IgD-negative memory B cell (primary cell): ENCODE data around the gene TMEM94. TPM values are rescaled to one million over a fixed set of nuclear protein-coding genes. Genes with fewer than 3 reads are reported as not detected.
"Not testable (repeated sequence)": the region's sequence is repeated elsewhere in the genome, so short reads cannot be mapped to it uniquely, and the experiment has no call there.

ENCODE experiments used
- H3K27ac Mint-ChIP-seq, 3 donors: one replicate each; pipeline ENCODE4 v1.8.0; 2020 to 2022; ENCODE audit warnings: mild to moderate bottlenecking in 3 of 3, mixed read lengths in 3 of 3, moderate library complexity in 1 of 3
- H3K27me3 Mint-ChIP-seq: one replicate; pipeline ENCODE4 v1.8.0; 2021; ENCODE audit warnings: mixed read lengths
- H3K36me3 Mint-ChIP-seq: one replicate; pipeline ENCODE4 v1.8.0; 2020; ENCODE audit warnings: mild to moderate bottlenecking, mixed read lengths
- H3K4me1 Mint-ChIP-seq, 3 donors: one replicate each; pipeline ENCODE4 v1.8.0; 2020 to 2022; ENCODE audit warnings: mixed read lengths in 3 of 3, mild to moderate bottlenecking in 1 of 3
- H3K4me3 Mint-ChIP-seq, 4 donors: one replicate each; pipeline ENCODE4 v1.8.0; 2020 to 2022; ENCODE audit warnings: mild to moderate bottlenecking in 4 of 4, mixed read lengths in 4 of 4, moderate library complexity in 3 of 4
- H3K9me3 Mint-ChIP-seq, 3 donors: one replicate each; pipeline ENCODE4 v1.8.0; 2020 to 2021; ENCODE audit warnings: mixed read lengths in 3 of 3, mild to moderate bottlenecking in 1 of 3
- polyA plus RNA-seq: library from polyadenylated mRNA; unstranded; fragments of 300-500 nt; fragmentation: Illumina TruSeq; gene quantifications from one replicate; pipeline ENCODE4 v1.2.3, GENCODE V29; 2021

TMEM94 gene
- polyA plus RNA-seq, 1 donor from 2014 or later = 19.5 TPM

DNA sequence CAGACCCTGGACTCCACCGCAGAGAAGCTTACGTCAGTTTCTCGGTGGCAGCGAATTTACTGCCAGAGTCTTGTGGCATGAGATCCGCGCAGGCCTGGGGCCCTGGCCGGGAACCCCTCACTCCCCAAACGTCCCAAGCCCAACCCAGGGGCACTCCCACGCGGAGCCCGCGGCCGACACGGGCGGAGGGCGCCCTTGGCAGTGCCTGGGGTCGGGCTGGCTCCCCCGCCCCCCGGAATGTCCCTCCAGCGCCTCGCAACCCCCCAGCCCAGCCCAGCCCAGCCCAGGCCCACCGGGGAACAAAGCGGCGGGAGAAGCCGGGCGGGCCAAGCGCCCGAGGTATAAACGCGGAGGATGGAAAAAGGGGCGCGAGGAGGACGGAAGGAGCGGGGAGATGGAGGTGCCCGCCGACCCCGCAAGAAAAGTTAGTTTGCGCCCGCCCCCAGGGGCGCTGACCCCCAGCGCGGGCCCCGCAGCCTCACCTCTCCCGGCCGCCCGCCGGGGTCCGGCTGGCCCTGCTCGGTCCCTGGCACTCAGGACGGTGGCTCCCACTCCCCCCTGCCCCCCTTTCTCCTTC is 58.6 kb downstream of the TMEM94 start:
- Mint-ChIP-seq H3K4me1 (peaks cover 14 to 17% (median 15%) of the 10 kb centered on the region in 3 donors), H3K27ac (peak overlapping the region in 1 of 3 donors; percentile 39), H3K9me3 (no peaks in the 10 kb centered on the region), H3K4me3 (peak overlapping the region; percentile 73 to 83 (median 75)), H3K36me3 (peaks cover 2% of the 10 kb centered on the region), H3K27me3 (peaks cover 3% of the 10 kb centered on the region)

DNA sequence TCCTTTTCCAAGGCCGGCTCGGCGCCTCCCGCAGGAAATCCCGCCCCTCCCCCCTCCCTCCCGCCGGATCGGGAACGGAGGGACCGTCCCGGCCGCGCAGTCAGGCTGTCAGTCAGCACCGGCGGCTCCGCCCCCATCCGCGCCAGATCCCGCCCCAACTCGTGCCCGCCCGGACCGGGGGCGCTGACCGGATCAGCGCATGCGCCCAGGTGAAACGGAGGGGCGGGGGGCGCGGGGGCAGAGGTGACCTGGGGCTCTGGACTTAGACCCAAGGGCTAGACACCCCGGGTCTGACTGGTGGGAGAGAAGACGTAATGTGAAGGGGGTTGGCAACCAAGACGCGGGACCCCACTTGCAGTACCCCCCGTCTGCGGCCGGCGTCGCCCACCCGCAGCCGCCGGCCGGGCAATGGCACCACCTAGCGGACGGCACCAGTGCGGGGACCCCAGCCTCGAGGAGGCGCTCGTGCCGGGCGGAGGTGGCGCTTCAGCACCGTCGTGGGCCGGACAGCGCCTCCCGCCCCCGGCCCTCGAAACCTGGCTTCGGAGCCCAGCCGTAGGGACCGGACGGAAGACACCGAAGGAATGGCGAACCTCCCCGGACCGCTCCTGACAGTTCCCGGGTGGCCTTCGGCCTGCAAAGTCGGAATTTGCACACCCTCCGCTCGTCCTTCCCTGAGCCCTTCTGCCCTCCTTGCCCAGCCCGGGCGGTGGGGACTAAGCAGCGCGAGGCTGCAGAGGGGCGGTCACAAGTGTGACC is 59.2 kb downstream of the TMEM94 start, which contains the start of gene CASKIN2:
Gene CASKIN2 (minus strand): TSS at position 42 of the 759 bp plus-strand sequence. CDS start 1,733 bp downstream, outside the sequence.
- peaks cover 2% of the 10 kb centered on the region for H3K36me3 Mint-ChIP-seq
- H3K9me3 Mint-ChIP-seq = no peaks in the 10 kb centered on the region
- peak within 1 kb of the TSS in 2 of 3 donors; percentile 23 to 64 for H3K27ac Mint-ChIP-seq

DNA sequence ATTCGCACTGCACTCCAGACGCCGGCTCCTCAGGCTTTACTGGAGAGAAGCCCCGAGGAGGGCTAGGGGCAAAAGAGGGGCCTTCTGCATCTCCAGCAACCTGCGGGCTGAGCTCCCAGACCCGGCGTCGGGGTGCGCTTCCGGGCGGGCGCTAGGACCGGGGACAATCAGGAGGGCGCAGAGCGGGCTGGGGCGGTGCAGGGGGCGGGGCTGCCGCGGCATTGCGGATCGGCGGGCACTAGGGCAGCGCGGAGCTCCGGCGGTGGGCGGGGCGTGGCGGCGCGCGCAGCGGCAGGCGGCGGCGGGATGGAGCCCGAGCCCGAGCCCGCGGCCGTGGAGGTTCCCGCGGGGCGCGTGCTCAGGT is 59.8 kb downstream of the TMEM94 start, which contains the start of gene TSEN54:
Gene TSEN54 (plus strand): TSS at position 274 of the 364 bp plus-strand sequence. CDS start 33 bp downstream, at position 307.
- Mint-ChIP-seq H3K9me3 (no peaks in the 10 kb centered on the region), H3K36me3 (peaks cover 2% of the 10 kb centered on the region), H3K27ac (peak within 1 kb of the TSS; percentile 5 to 76 (median 23)), H3K4me1 (peaks cover 14 to 17% (median 15%) of the 10 kb centered on the region in 3 donors), H3K4me3 (peak within 1 kb of the TSS; percentile 79 to 92 (median 86)), H3K27me3 (peaks cover 3% of the 10 kb centered on the region)

More for the DNA sequence above, 59.2 kb downstream of the TMEM94 start, which contains the start of gene CASKIN2:
- Mint-ChIP-seq H3K4me3 (peak within 1 kb of the TSS; percentile 74 to 89 (median 82)), H3K4me1 (peaks cover 14 to 17% (median 15%) of the 10 kb centered on the region in 3 donors), H3K27me3 (peaks cover 3% of the 10 kb centered on the region)

GRCh38 chr17:75516619-75517296 is 60.3 kb downstream of the TMEM94 start:
- Mint-ChIP-seq H3K9me3 (no peaks in the 10 kb centered on the region), H3K27me3 (peaks cover 3% of the 10 kb centered on the region), H3K27ac (peak overlapping the region in 2 of 3 donors; percentile 5 to 76), H3K36me3 (peaks cover 2% of the 10 kb centered on the region), H3K4me3 (peak overlapping the region; percentile 79 to 92 (median 86)), H3K4me1 (peaks cover 14 to 17% (median 15%) of the 10 kb centered on the region in 3 donors)

GRCh38 chr17:75517297-75517865 is 60.9 kb downstream of the TMEM94 start:
- peaks cover 3% of the 10 kb centered on the region for H3K27me3 Mint-ChIP-seq
- peaks cover 2% of the 10 kb centered on the region for H3K36me3 Mint-ChIP-seq
- peak overlapping the region; percentile 5 to 89 (median 76) for H3K27ac Mint-ChIP-seq
- H3K9me3 Mint-ChIP-seq = no peaks in the 10 kb centered on the region
- peak overlapping the region; percentile 79 to 92 (median 86) for H3K4me3 Mint-ChIP-seq
- H3K4me1 Mint-ChIP-seq = peaks cover 14 to 17% (median 15%) of the 10 kb centered on the region in 3 donors

GRCh38 chr17:75518201-75518600 is 61.8 kb downstream of the TMEM94 start:
- Mint-ChIP-seq H3K4me1 (peaks cover 14 to 17% (median 15%) of the 10 kb centered on the region in 3 donors), H3K36me3 (peaks cover 2% of the 10 kb centered on the region), H3K27ac (peak overlapping the region; percentile 5 to 89 (median 76)), H3K4me3 (peak overlapping the region; percentile 79 to 92 (median 86)), H3K9me3 (no peaks in the 10 kb centered on the region), H3K27me3 (peaks cover 3% of the 10 kb centered on the region)

DNA sequence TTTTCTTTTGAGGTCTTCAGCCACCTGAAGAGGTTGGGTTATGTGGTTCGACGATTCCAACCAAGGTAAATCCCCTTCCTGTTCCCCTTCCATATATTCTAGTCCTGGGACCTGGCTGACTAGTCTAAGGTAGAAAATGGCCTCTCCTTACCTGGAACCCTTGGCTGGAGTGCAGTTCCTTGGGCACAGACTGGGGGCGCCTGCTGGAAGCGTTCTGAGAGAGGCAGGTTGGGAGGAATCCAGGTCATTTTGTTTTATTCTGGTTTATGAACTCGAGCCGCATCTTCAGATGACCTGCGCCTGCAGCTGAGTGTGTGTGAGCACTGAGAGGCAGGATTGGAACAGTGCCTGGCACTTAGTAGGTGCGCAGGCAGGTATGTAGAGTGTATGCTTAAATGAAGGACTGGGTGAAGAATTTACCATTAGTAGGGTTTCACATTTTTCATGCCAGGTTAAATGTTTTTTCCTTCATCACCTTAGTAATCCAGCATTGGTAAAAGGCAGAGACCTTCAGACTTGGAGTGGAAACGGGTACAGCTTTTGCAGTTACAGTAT is 62.6 kb downstream of the TMEM94 start:
- H3K27me3 Mint-ChIP-seq = peaks cover 3% of the 10 kb centered on the region

DNA sequence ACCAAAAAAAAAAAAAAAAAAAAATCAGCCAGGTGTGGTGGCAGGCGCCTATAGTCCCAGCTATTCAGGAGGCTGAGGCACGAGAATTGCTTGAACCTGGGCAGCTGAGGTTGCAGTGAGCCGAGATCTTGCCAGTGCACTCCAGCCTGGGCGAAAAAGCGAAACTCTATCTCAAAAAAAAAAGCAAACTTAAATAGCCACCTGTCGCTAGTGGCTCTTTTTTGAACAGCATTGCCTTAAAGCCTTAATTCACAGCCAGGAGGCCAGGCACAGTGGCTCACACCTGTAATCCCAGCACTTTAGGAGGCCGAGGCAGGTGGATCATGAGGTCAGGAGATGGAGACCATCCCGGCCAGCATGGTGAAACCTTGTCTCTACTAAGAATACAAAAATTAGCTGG is 64.0 kb downstream of the TMEM94 start:
- not testable (repeated sequence) for H3K36me3 Mint-ChIP-seq, H3K27me3 Mint-ChIP-seq, H3K4me3 Mint-ChIP-seq, H3K27ac Mint-ChIP-seq, H3K9me3 Mint-ChIP-seq
- peaks cover 14 to 17% (median 15%) of the 10 kb centered on the region in 3 donors for H3K4me1 Mint-ChIP-seq

More for the DNA sequence above, 62.6 kb downstream of the TMEM94 start:
- Mint-ChIP-seq H3K4me1 (peaks cover 14 to 17% (median 15%) of the 10 kb centered on the region in 3 donors), H3K9me3 (no peaks in the 10 kb centered on the region), H3K4me3 (peak overlapping the region in 1 of 4 donors; percentile 82), H3K36me3 (peaks cover 2% of the 10 kb centered on the region), H3K27ac (peak overlapping the region in 1 of 3 donors; percentile 76)

- H3K9me3 Mint-ChIP-seq = no peaks in the 10 kb centered on the region
- H3K27me3 Mint-ChIP-seq = peaks cover 3% of the 10 kb centered on the region
- H3K4me3 Mint-ChIP-seq = peak overlapping the region in 2 of 4 donors; percentile 39 to 40
- H3K4me1 Mint-ChIP-seq = peaks cover 15 to 18% (median 15%) of the 10 kb centered on the region in 3 donors
- no peak overlapping the region for H3K27ac Mint-ChIP-seq
- peaks cover 2% of the 10 kb centered on the region for H3K36me3 Mint-ChIP-seq
These were observed 64.9 kb downstream of the TMEM94 start for GRCh38 chr17:75521290-75521689.

- peaks cover 15 to 21% (median 20%) of the 10 kb centered on the region in 3 donors for H3K4me1 Mint-ChIP-seq
- peaks cover 2% of the 10 kb centered on the region for H3K36me3 Mint-ChIP-seq
- peak overlapping the region in 1 of 4 donors; percentile 58 for H3K4me3 Mint-ChIP-seq
- peak overlapping the region in 1 of 3 donors; percentile 21 for H3K27ac Mint-ChIP-seq
- H3K27me3 Mint-ChIP-seq = peaks cover 3% of the 10 kb centered on the region
- H3K9me3 Mint-ChIP-seq = no peaks in the 10 kb centered on the region
These were observed 65.7 kb downstream of the TMEM94 start for GRCh38 chr17:75521951-75522727.

DNA sequence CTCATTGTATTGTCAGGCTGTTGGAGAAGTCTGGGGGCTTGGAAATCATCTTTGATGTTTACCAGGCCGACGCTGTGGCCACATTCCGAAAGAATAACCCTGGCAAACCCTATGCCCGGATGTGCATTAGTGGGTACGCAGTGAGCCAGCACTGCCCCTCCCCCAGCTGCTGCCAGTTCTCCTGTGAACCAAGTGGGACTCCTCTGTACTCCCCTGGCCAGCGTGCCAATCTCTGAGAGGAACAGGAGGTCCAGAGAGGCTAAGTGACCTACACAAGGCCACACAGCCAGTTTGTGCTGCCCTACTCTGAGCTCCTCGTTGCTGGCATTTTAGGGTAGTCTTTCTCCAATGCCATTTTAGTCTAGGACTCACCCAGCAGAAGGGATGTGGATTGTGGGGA is 67.2 kb downstream of the TMEM94 start:
- H3K27me3 Mint-ChIP-seq = no peaks in the 10 kb centered on the region
- H3K4me1 Mint-ChIP-seq = peaks cover 2 to 8% (median 5%) of the 10 kb centered on the region in 3 donors
- peak overlapping the region in 1 of 3 donors; percentile 21 for H3K27ac Mint-ChIP-seq
- H3K4me3 Mint-ChIP-seq = peak overlapping the region in 3 of 4 donors; percentile 27 to 80 (median 74)
- H3K9me3 Mint-ChIP-seq = no peaks in the 10 kb centered on the region
- H3K36me3 Mint-ChIP-seq = peaks cover 2% of the 10 kb centered on the region

GRCh38 chr17:75524269-75524969 is 68.0 kb downstream of the TMEM94 start:
- Mint-ChIP-seq H3K4me1 (peaks cover 0 to 7% (median 5%) of the 10 kb centered on the region in 3 donors), H3K27ac (peak overlapping the region in 2 of 3 donors; percentile 35 to 69)

More at GRCh38 chr17:75524269-75524969, 68.0 kb downstream of the TMEM94 start:
- Mint-ChIP-seq H3K9me3 (no peaks in the 10 kb centered on the region), H3K27me3 (no peaks in the 10 kb centered on the region), H3K4me3 (peak overlapping the region; percentile 74 to 83 (median 82)), H3K36me3 (peaks cover 2% of the 10 kb centered on the region)
